Measurements from ENCODE around the gene ARSD.

DNA sequence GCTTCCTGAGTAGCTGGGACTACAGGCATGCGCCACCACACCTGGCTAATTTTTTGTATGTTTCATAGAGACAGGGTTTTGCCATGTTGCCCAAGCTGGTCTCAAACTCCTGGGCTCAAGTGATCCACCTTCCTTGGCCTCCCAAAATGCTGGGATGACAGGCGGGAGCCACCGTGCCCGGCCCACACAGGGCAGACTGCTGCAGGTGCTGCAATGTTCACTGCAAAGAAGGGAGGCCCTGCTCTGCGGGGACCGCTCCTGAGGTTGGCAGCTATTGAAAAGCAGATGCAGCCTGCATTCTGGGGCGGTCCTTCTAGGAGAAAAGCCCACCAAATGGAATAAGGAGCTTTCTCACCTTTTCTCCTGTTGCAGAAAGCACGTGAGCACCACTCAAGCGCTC, 5.0 kb downstream of the ARSD start:
- TF ChIP-seq, protein P1, sequence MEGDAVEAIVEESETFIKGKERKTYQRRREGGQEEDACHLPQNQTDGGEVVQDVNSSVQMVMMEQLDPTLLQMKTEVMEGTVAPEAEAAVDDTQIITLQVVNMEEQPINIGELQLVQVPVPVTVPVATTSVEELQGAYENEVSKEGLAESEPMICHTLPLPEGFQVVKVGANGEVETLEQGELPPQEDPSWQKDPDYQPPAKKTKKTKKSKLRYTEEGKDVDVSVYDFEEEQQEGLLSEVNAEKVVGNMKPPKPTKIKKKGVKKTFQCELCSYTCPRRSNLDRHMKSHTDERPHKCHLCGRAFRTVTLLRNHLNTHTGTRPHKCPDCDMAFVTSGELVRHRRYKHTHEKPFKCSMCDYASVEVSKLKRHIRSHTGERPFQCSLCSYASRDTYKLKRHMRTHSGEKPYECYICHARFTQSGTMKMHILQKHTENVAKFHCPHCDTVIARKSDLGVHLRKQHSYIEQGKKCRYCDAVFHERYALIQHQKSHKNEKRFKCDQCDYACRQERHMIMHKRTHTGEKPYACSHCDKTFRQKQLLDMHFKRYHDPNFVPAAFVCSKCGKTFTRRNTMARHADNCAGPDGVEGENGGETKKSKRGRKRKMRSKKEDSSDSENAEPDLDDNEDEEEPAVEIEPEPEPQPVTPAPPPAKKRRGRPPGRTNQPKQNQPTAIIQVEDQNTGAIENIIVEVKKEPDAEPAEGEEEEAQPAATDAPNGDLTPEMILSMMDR (IDR thresholded peaks at IDR 0.05): no peak
- TF ChIP-seq, protein P2, sequence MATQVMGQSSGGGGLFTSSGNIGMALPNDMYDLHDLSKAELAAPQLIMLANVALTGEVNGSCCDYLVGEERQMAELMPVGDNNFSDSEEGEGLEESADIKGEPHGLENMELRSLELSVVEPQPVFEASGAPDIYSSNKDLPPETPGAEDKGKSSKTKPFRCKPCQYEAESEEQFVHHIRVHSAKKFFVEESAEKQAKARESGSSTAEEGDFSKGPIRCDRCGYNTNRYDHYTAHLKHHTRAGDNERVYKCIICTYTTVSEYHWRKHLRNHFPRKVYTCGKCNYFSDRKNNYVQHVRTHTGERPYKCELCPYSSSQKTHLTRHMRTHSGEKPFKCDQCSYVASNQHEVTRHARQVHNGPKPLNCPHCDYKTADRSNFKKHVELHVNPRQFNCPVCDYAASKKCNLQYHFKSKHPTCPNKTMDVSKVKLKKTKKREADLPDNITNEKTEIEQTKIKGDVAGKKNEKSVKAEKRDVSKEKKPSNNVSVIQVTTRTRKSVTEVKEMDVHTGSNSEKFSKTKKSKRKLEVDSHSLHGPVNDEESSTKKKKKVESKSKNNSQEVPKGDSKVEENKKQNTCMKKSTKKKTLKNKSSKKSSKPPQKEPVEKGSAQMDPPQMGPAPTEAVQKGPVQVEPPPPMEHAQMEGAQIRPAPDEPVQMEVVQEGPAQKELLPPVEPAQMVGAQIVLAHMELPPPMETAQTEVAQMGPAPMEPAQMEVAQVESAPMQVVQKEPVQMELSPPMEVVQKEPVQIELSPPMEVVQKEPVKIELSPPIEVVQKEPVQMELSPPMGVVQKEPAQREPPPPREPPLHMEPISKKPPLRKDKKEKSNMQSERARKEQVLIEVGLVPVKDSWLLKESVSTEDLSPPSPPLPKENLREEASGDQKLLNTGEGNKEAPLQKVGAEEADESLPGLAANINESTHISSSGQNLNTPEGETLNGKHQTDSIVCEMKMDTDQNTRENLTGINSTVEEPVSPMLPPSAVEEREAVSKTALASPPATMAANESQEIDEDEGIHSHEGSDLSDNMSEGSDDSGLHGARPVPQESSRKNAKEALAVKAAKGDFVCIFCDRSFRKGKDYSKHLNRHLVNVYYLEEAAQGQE (IDR thresholded peaks at IDR 0.05; ENCODE audit: insufficient read depth in 1 of 2, low read depth in 2 of 2, low read length in 1 of 2): no peak
- no peak for TF ChIP-seq POLR2AphosphoS5 (IDR thresholded peaks at IDR 0.05; ENCODE audit: low read depth, low read length)
